Mucosa of gallbladder (tissue), 1 donor: ENCODE measurements around the gene TIMM44. TPM values are rescaled to one million over a fixed set of nuclear protein-coding genes. Genes with fewer than 3 reads are reported as not detected.
"Not testable (repeated sequence)": the region's sequence is repeated elsewhere in the genome, so short reads cannot be mapped to it uniquely, and the experiment has no call there.

ENCODE experiments used
- DNase-seq: peaks from one replicate; pipeline ENCODE4 v3.0.0-alpha.2; 2020; ENCODE audit warnings: low spot score
- total RNA-seq: library from RNA; stranded (reverse); gene quantifications from one replicate; pipeline ENCODE4 v1.2.1, GENCODE V29; 2021
- donor health status: DM: no; HTN: no; CAD: no.

Gene TIMM44
- total RNA-seq, 1 donor from 2014 or later: 46.2 TPM

- DNase-seq: no peak
Observed at GRCh38 chr19:7902796-7903243, 40.6 kb downstream of the TIMM44 start.

DNA sequence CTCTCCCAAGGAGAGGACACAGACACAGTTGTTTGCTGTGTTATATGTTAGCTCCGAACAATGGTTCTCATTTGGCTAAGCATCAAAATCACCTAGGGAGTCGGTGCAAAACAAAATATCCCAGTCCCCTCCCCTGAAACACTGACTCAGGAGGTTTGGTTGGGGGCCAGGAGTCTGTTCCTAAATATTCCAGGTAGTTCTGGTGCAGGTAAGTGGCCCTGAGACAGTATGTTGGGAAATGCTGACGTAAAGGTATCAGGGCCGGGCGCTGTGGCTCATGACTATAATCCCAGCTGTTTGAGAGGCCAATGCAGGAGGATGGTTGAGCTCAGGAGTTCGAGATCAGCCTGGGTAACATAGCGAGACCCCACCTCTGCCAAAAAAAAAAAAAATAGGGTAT, 42.1 kb downstream of the TIMM44 start:
- no peak for DNase-seq

- no peak for DNase-seq
Observed at GRCh38 chr19:7900931-7901330, 42.5 kb downstream of the TIMM44 start.

- no peak for DNase-seq
Observed at GRCh38 chr19:7900401-7900870, 43.0 kb downstream of the TIMM44 start.

GRCh38 chr19:7899751-7900378, 43.6 kb downstream of the TIMM44 start:
- no peak for DNase-seq

- DNase-seq: no peak
Observed at GRCh38 chr19:7898967-7899366, 44.5 kb downstream of the TIMM44 start.

DNA sequence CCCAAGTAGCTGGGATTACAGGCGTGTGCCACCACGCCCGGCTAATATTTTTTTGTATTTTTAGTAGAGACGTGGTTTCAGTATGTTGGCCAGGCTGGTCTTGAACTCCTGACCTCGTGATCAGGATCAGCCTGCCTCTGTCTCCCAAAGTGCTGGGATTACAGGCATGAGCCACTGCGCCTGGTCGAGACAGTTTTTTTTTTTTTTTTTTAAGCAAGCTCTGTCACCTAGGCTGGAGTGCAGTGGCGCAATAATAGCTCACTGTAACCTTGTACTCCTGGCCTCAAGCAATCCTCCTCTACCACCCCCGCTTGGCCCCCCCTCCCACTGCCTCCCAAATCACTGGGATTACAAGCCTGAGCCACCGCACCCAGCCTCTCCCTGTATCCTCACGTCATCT, 46.2 kb downstream of the TIMM44 start:
- no peak for DNase-seq

DNA sequence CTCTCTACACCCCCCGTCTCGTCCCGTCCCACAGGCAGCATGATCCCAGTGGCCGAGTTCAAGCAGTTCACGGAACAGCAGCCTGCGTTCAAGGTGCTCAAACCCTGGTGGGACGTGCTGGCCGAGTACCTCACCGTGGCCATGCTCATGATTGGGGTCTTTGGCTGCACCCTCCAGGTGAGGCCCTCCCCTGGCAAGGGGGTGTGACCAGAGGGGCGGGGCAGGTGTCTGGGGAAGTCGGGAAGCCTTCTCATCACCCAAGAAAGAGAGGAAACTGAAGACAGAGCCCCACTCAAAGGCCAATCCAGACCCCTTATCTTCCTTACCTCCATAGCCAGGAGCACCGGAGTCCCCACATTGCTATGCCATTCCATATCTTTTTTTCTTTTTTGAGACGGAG, 47.9 kb downstream of the TIMM44 start:
- no peak for DNase-seq

DNA sequence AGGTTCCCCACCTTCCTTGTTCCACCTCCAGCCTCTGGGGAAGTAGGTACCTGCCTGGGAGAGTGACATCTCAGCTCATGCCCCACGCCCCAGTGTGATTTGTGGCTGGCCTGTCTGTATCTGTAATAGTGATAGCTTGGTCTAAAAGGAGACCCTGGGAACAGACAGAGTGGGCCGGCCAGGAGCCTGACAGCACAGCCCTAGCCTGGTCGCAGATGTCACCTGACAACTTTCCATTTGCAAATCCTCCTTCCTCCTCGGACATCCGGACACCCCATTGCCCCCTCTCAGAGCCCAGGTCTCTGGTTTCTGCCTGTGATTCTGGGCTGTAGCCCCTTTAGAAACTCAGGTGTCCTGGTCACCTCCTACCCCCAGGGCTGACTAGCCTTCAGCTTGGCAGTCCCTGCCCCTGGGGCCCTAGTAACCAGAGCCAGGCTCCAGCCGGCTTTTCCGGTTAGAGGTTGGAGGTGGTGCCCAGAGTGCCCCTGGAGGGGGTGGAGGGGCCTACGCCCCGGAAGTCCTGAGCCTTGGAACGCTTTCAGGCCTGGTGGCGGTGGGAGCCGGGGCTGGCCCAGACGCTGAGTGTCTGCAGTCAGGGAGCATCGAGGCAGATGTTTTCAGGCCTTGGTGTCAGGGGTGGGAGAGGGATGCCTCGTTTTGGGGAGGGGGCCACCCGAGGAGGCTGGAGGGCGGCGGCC, 48.7 kb downstream of the TIMM44 start:
- DNase-seq: no peak

GRCh38 chr19:7893362-7894101, 49.9 kb downstream of the TIMM44 start:
- not testable (repeated sequence) for DNase-seq

DNA sequence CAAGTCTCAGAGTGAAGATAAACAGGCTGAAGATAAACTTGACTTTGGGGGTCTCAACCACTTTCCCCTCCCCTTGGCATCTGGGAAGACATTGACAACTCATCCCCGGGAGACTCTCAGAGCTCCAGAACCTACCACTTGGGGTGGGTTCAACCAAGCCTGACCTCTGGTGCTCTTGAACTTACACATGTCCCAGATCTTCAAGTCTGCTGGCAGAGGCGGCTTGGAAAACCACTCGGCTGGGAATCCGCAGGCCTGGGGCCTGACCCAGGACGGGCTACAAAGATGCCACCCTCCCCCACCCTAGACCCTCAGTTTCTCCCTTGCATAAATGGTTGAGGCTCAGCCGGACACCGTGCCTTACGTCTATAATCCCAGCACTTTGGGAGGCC, 54.6 kb downstream of the TIMM44 start:
- no peak for DNase-seq

DNA sequence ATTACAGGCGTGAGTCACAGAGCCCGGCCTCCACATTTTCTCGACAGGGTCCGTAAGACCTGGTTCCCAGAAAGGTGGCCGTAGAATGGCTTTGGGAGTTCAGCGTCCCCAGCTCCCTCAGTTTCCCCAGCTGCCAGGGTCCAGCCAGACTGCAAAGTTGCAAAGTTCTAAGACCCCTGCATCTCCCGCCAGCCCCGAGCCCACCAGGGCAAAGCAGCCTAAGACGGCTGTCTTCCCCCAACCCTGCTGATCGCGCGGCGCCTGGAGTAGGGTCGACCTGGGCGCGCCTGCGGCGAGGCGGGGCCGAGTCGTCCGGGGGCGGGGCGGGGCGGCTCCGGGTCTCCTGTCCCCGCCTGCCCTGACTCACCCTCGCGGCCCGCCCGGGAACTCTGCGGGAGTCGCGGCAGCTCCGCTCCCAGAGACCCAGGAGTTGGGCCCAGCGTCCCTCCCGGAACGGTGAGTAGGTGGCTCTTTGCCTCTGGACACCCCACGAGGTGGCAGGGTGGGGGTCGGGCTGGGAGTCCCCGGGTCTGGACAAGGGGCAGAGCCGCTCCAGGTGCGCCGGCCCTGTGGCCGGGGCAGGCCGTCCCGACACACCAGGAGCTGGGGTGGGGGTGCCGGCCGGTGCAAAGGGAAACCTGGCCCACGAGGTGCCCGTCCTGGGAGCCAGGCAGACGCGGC, 55.2 kb downstream of the TIMM44 start, which contains the start of gene LRRC8E:
LRRC8E (plus strand) TSS at position 366 of the 681 bp plus-strand sequence. CDS start 7,094 bp downstream, outside the sequence.
- no peak for DNase-seq

- no peak for DNase-seq
Observed at GRCh38 chr19:7887408-7888144, 55.9 kb downstream of the TIMM44 start.

DNA sequence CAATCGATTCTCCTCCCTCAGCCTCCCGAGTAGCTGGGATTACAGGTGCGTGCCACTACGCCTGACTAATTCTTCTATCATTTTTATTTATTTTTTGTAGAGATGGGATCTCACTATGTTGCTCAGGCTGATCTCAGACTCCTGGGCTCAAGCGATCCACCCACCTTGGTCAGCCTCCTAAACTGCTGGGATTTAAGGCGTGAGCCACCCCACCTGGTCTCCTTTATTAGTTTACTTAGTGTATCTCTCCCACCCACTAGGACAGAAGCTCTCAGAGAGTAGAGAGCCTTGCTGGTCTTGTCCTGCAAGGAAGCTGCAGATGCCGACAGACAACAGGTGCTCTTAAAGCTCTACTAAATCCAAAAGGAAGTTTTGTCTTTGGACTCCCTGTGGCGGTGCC, 57.6 kb downstream of the TIMM44 start:
- no peak for DNase-seq

GRCh38 chr19:7883796-7884570, 59.5 kb downstream of the TIMM44 start:
- no peak for DNase-seq

DNA sequence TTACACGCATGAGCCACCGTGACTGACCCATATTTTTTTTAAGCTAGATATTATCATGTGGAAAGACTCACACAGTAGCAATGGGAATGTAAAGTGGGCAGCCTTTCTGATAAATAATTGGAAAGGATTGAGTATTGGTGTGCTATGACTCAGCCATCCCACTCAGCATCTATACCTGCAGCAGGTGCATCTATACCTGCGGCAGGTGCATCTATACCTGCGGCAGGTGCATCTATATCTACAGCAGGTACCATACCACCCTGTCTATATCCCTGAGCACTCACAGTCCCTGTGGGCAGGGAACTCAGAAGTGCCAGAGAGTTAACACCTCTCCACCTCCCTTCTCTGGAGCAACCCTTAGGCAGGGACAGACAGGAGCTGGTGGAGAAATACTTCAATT, 60.4 kb downstream of the TIMM44 start:
- no peak for DNase-seq

- DNase-seq: no peak
Observed at GRCh38 chr19:7881910-7882309, 61.6 kb downstream of the TIMM44 start.

GRCh38 chr19:7879836-7880235, 63.6 kb downstream of the TIMM44 start:
- DNase-seq: no peak

GRCh38 chr19:7879111-7879807, 64.2 kb downstream of the TIMM44 start:
- DNase-seq: no peak
